Suprapubic skin (tissue), 4 donors: ENCODE measurements around the gene TRAF3IP1.

ENCODE experiments used
- CTCF ChIP-seq, 2 donors: fragments of 200-600 bp in 1 of 2; fragments of 450-650 bp in 1 of 2; sonication (generic) in 1 of 2; IDR thresholded peaks; one replicate each; pipeline ENCODE4 v1.5.1; 2016 to 2019; ENCODE audit warnings: antibody characterized with exemption in 2 of 2, mild to moderate bottlenecking in 1 of 2, moderate library complexity in 1 of 2
- EP300 ChIP-seq: sonication (generic); formaldehyde crosslinking; IDR thresholded peaks from one replicate; pipeline ENCODE4 v1.6.1; 2017; ENCODE audit warnings: antibody characterized with exemption
- POLR2A ChIP-seq, 2 donors: fragments of 450-650 bp; IDR thresholded peaks; one replicate each; pipeline ENCODE4 v1.6.1; 2017; ENCODE audit warnings: antibody characterized with exemption in 2 of 2, mild to moderate bottlenecking in 2 of 2, moderate library complexity in 2 of 2
- POLR2AphosphoS5 ChIP-seq, 3 donors: sonication (generic); formaldehyde crosslinking; IDR thresholded peaks; one replicate each; pipeline ENCODE4 v1.6.1; 2017; ENCODE audit warnings: antibody characterized with exemption in 3 of 3

- TF ChIP-seq POLR2A (IDR thresholded peaks at IDR 0.05) = no peak
- no peak for TF ChIP-seq CTCF (IDR thresholded peaks at IDR 0.05)
- no peak for TF ChIP-seq EP300
- no peak for TF ChIP-seq POLR2AphosphoS5 (IDR thresholded peaks at IDR 0.05)
Measured at GRCh38 chr2:238430781-238431180, 110.5 kb downstream of the TRAF3IP1 start.
